K562 (cell line): ENCODE data around the gene SIGLEC7. TPM values are rescaled to one million over a fixed set of nuclear protein-coding genes. Genes with fewer than 3 reads are reported as not detected.

Experiments used
- ATAC-seq: fragments of 200-7000 bp; cut with Tn5 transposase; 3 replicates; pipeline ENCODE4 v1.9.1; 2020; ENCODE audit warnings: moderate library complexity
- BruUV-seq: library from RNA; stranded (reverse); fragments of 400-500 nt; replicated peaks from 2 replicates; lab custom pipeline; 2021; lab: Mats Ljungman, UMichigan
- CTCF ChIA-PET: fragments of 300-600 bp; formaldehyde crosslinking; extraction: SDS; loops from one replicate; lab custom pipeline; 2021; ENCODE audit warnings: low intra/inter-chr PET ratio; lab: Yijun Ruan, JAX
- POLR2A ChIA-PET: fragments of 300-600, 350-650 bp; sonication (Branson Sonifier 250); formaldehyde crosslinking; extraction: SDS; loops from one replicate; lab custom pipeline; 2021; ENCODE audit warnings: antibody characterized with exemption, inconsistent platforms; lab: Yijun Ruan, JAX
- DNase-seq, 4 experiments: peaks; one replicate each; pipeline versions ENCODE4 v3.0.0 to v3.0.0-alpha.2; 2011 to 2018; ENCODE audit warnings: low spot score in 3 of 4, mixed read lengths in 3 of 4; ENCODE audit errors: extremely low read depth in 1 of 4
- FAIRE-seq: peaks from 2 replicates; lab custom pipeline; 2011; peaks lifted over from hg19 to GRCh38; lab: Jason Lieb, UNC
- H2AFZ ChIP-seq: 2 replicates; pipeline ENCODE4 v1.6.0; 2011; ENCODE audit warnings: low read depth, low read length, control low read depth, inconsistent platforms
- H3K27ac ChIP-seq: fragments of 200-600 bp; 3 replicates; pipeline ENCODE4 v1.8.0; 2011; ENCODE audit warnings: low read depth, mild to moderate bottlenecking, control low read depth, inconsistent platforms, low read length, moderate library complexity, mixed read lengths; ENCODE audit errors: extremely low read depth
- H3K27me3 ChIP-seq, 2 experiments: fragments of 300-600 bp in 1 of 2; 2 replicates in 1 of 2; 3 replicates in 1 of 2; pipeline versions ENCODE4 v1.6.0 to v1.8.0; 2011; ENCODE audit warnings: inconsistent platforms in 2 of 2, low read length in 2 of 2, mild to moderate bottlenecking in 1 of 2, mixed read lengths in 1 of 2, moderate library complexity in 1 of 2; ENCODE audit not compliant: control insufficient read depth in 2 of 2, insufficient read depth in 2 of 2
- H3K36me3 ChIP-seq: fragments of 300-600 bp; 3 replicates; pipeline ENCODE4 v1.8.0; 2011; ENCODE audit warnings: mild to moderate bottlenecking, low read length, inconsistent platforms; ENCODE audit not compliant: control insufficient read depth, insufficient read depth
- H3K4me1 ChIP-seq, 2 experiments: fragments of 200-600 bp in 1 of 2; replicated peaks in 1 of 2; 2 replicates in 1 of 2; 3 replicates in 1 of 2; pipeline versions ENCODE4 v1.5.1 to v1.8.0; 2011; ENCODE audit warnings: inconsistent platforms in 2 of 2, low read length in 2 of 2, mild to moderate bottlenecking in 1 of 2, mixed read lengths in 1 of 2, moderate library complexity in 1 of 2; ENCODE audit not compliant: control insufficient read depth in 2 of 2, insufficient read depth in 2 of 2
- H3K4me2 ChIP-seq: 2 replicates; pipeline ENCODE4 v1.6.1; 2011; ENCODE audit warnings: low read length, control low read depth, inconsistent platforms, mixed read lengths; ENCODE audit not compliant: insufficient read depth
- H3K4me3 ChIP-seq: fragments of 200-600 bp; sonication (generic), shearing (Covaris generic); 2 replicates; pipeline ENCODE4 v1.5.1; 2016; ENCODE audit warnings: control low read depth, inconsistent platforms
- H3K79me2 ChIP-seq: fragments of 200-600 bp; 3 replicates; pipeline ENCODE4 v1.8.0; 2011; ENCODE audit warnings: low read length, inconsistent platforms; ENCODE audit not compliant: control insufficient read depth, insufficient read depth
- H3K9ac ChIP-seq, 2 experiments: 2 replicates each; pipeline versions ENCODE4 v1.6.0 to v1.6.1; 2011; ENCODE audit warnings: low read depth in 2 of 2, low read length in 2 of 2, control low read depth in 1 of 2, inconsistent platforms in 1 of 2, mild to moderate bottlenecking in 1 of 2, mixed read lengths in 1 of 2; ENCODE audit not compliant: insufficient read depth in 1 of 2
- H3K9me1 ChIP-seq: one replicate; pipeline ENCODE4 v1.6.0; 2011; ENCODE audit warnings: inconsistent platforms, mild to moderate bottlenecking, low read length, moderate library complexity; ENCODE audit not compliant: control insufficient read depth, insufficient read depth
- H3K9me3 ChIP-seq: replicated peaks from 2 replicates; pipeline ENCODE4 v1.5.1; 2011; ENCODE audit warnings: low read depth, low read length, inconsistent platforms; ENCODE audit not compliant: control insufficient read depth, insufficient read depth
- H4K20me1 ChIP-seq: replicated peaks from 2 replicates; pipeline ENCODE4 v1.6.1; 2011; ENCODE audit warnings: low read length, inconsistent platforms, mixed read lengths; ENCODE audit not compliant: control insufficient read depth, insufficient read depth
- CBFB ChIP-seq: sonication (generic); formaldehyde crosslinking; IDR thresholded peaks from 2 replicates; pipeline ENCODE4 v1.4.0; 2020; ENCODE audit warnings: mild to moderate bottlenecking, missing genetic modification reagents
- DMBX1 ChIP-seq: fragments of 250-450 bp; sonication (Bioruptor Pico); IDR thresholded peaks from 2 replicates; pipeline ENCODE4 v1.8.0; 2022; ENCODE audit warnings: inconsistent platforms, mild to moderate bottlenecking, moderate library complexity, borderline replicate concordance
- ETV1 ChIP-seq: fragments of 450-650 bp; conservative IDR thresholded peaks from 2 replicates; pipeline ENCODE4 v1.6.1; 2016; ENCODE audit warnings: missing genetic modification characterization, control low read depth, low read depth, missing compliant biosample characterization
- HEY1 ChIP-seq: fragments of 250-450 bp; sonication (Bioruptor Pico); IDR thresholded peaks from 2 replicates; pipeline ENCODE4 v1.5.0; 2020; ENCODE audit warnings: mild to moderate bottlenecking, moderate library complexity, borderline replicate concordance
- HNRNPL ChIP-seq: fragments of 200-400 bp; formaldehyde crosslinking; IDR thresholded peaks from 2 replicates; pipeline ENCODE4 v1.6.1; 2017; ENCODE audit warnings: low read depth, mild to moderate bottlenecking, low read length
- KLF16 ChIP-seq: IDR thresholded peaks from 2 replicates; pipeline ENCODE4 v1.6.1; 2016; ENCODE audit warnings: antibody characterized with exemption
- MEF2D ChIP-seq: conservative IDR thresholded peaks from 2 replicates; pipeline ENCODE4 v1.6.1; 2016; ENCODE audit warnings: low read depth, missing genetic modification characterization, missing compliant biosample characterization
- MLX ChIP-seq, 2 experiments: fragments of 450-650 bp in 1 of 2; sonication (generic) in 1 of 2; formaldehyde crosslinking; conservative IDR thresholded peaks; 2 replicates each; pipeline versions ENCODE4 v1.4.0 to v1.8.1; 2020 to 2022; ENCODE audit warnings: mild to moderate bottlenecking in 1 of 2, missing genetic modification reagents in 1 of 2
- NKRF ChIP-seq: fragments of 450-650 bp; IDR thresholded peaks from 2 replicates; pipeline ENCODE4 v1.6.1; 2016; ENCODE audit warnings: borderline replicate concordance
- SIN3A ChIP-seq, 2 experiments: fragments of 150-350 bp in 1 of 2; IDR thresholded peaks; 2 replicates each; pipeline ENCODE4 v1.6.1; 2011 to 2016; ENCODE audit warnings: borderline replicate concordance in 2 of 2, low read depth in 2 of 2, low read length in 2 of 2, mild to moderate bottlenecking in 2 of 2, moderate library complexity in 2 of 2; ENCODE audit not compliant: control insufficient read depth in 1 of 2
- TCF7 ChIP-seq: sonication (generic); IDR thresholded peaks from 2 replicates; pipeline ENCODE4 v1.6.1; 2016; ENCODE audit warnings: antibody characterized with exemption, borderline replicate concordance
- YY1 ChIP-seq, 3 experiments: IDR thresholded peaks; 2 replicates each; pipeline ENCODE4 v1.6.1; 2011; ENCODE audit warnings: low read length in 2 of 3, mild to moderate bottlenecking in 2 of 3, moderate library complexity in 2 of 3, borderline replicate concordance in 1 of 3, control low read depth in 1 of 3, low read depth in 1 of 3; ENCODE audit not compliant: insufficient read depth in 3 of 3, insufficient replicate concordance in 2 of 3, control insufficient read depth in 1 of 3, insufficient read length in 1 of 3; ENCODE audit errors: extremely low read depth in 1 of 3
- ZFP91 ChIP-seq: sonication (generic); formaldehyde crosslinking; IDR thresholded peaks from 2 replicates; pipeline ENCODE4 v1.8.0; 2022; ENCODE audit warnings: mild to moderate bottlenecking, missing genetic modification reagents
- ZNF217 ChIP-seq: sonication (generic); formaldehyde crosslinking; IDR thresholded peaks from 2 replicates; pipeline ENCODE4 v1.8.0; 2022; ENCODE audit warnings: mild to moderate bottlenecking, missing genetic modification reagents
- ZNF277 ChIP-seq: fragments of 250-450 bp; sonication (Bioruptor Pico); IDR thresholded peaks from 2 replicates; pipeline ENCODE4 v1.8.0; 2022; ENCODE audit warnings: inconsistent platforms, mild to moderate bottlenecking, moderate library complexity, borderline replicate concordance
- WGBS: fragments of 100-300 bp; shearing (Covaris generic); methylation state at CpG from one replicate; pipeline ENCODE4 v1.1.6; 2016; ENCODE audit warnings: low coverage, mixed read lengths; ENCODE audit not compliant: insufficient coverage; ENCODE audit errors: missing lambda C conversion rate; 5-methylcytosine and 5-hydroxymethylcytosine counted together
- in situ Hi-C: fragments of 300-500 bp; cut with MboI; formaldehyde crosslinking; loops from 4 replicates; pipeline ENCODE4 v1.15.0; 2018; ENCODE audit warnings: inconsistent platforms, mixed read lengths
- intact Hi-C: fragments of 100-400 bp; cut with micrococcal nuclease; formaldehyde crosslinking; loops from 2 replicates; pipeline ENCODE4 v1.14.2; 2022
- polyA plus RNA-seq, 8 experiments: library from polyadenylated mRNA; depleted of rRNA in 4 of 8; stranded (reverse) in 5 of 8; unstranded in 3 of 8; fragments of >200 nt; fragmentation: Nextera tagmentation in 2 of 8; fragmentation: Illumina TruSeq in 1 of 8; extraction: Ambion mirVana in 2 of 8; extraction: Trizol in 1 of 8; gene quantifications; 2 replicates each; pipeline versions ENCODE4 v1.2.1 to v1.2.3, GENCODE V29; 2011 to 2014; ENCODE audit warnings: inconsistent platforms in 1 of 8, missing spikeins in 1 of 8
- total RNA-seq, 7 experiments: library from RNA; depleted of rRNA in 6 of 7; stranded (reverse); fragments of >200 nt in 6 of 7; fragmentation: Illumina TruSeq in 2 of 7; extraction: Trizol in 2 of 7; gene quantifications; 2 replicates each; pipeline versions ENCODE4 v1.2.1 to v1.2.3, GENCODE V29; 2011 to 2021; ENCODE audit warnings: low replicate concordance in 1 of 7

Gene SIGLEC7
- total and polyA plus RNA-seq, 9 of the 15 experiments (the other 6 are each of a cell fraction or from before 2014, with no cell fraction given) = 0.10 to 0.12 TPM; not detected in 7

GRCh38 chr19:51161266-51161665 is 19.2 kb downstream of the SIGLEC7 start:
- H3K79me2 ChIP-seq = no peaks in the 10 kb centered on the region
- H3K27ac ChIP-seq = no peak overlapping the region
- H3K9me3 ChIP-seq = no peaks in the 10 kb centered on the region
- in situ Hi-C loops = loop anchor here (25.0 kb wide), 1 partner anchor 501 kb away; no protein-coding TSS in a partner anchor
- no peaks in the 10 kb centered on the region for H3K27me3 ChIP-seq
- H3K4me1 ChIP-seq = peaks cover 0 to 9% of the 10 kb centered on the region in 2 experiments; a peak in 2 of 5 replicates
- H3K4me2 ChIP-seq = no peak overlapping the region
- no peaks in the 10 kb centered on the region; the same call in 1 of the 2 replicates for H4K20me1 ChIP-seq
- no peak for FAIRE-seq
- intact Hi-C loops = no loop called here
- WGBS = 5% methylated on average over 1 of the region's 1 CpG
- CTCF ChIA-PET = no interaction called here
- no peaks in the 10 kb centered on the region for H3K36me3 ChIP-seq
- no TSS peak for BruUV-seq
- POLR2A ChIA-PET = interaction anchor here (0.6 kb wide), 1 partner anchor 149 kb away, joined by 3 read pairs; no protein-coding TSS in a partner anchor
- H3K9me1 ChIP-seq = no peaks in the 10 kb centered on the region
- H2AFZ ChIP-seq = no peak overlapping the region
- H3K4me3 ChIP-seq = no peak overlapping the region
- no peak overlapping the region for H3K9ac ChIP-seq
- ATAC-seq = no peak
- DNase-seq = no peak
- no peak for TF ChIP-seq ZNF217 (CRISPR knock-in tag)
- no peak for TF ChIP-seq MEF2D (tag)
- TF ChIP-seq HNRNPL = no peak
- no peak for TF ChIP-seq TCF7
- no peak for TF ChIP-seq YY1 (IDR thresholded peaks at IDR 0.05; ENCODE audit: borderline replicate concordance in 1 of 3, control insufficient read depth in 1 of 3, extremely low read depth in 1 of 3, insufficient read depth in 3 of 3, insufficient read length in 1 of 3, insufficient replicate concordance in 2 of 3, low read depth in 1 of 3, low read length in 2 of 3)
- TF ChIP-seq ZNF277 (CRISPR knock-in tag) = no peak
- TF ChIP-seq MLX (CRISPR knock-in tag; conservative IDR thresholded peaks at IDR 0.05) = no peak
- no peak for TF ChIP-seq CBFB
- TF ChIP-seq NKRF = no peak
- TF ChIP-seq DMBX1 (CRISPR knock-in tag) = no peak
- TF ChIP-seq HEY1 (CRISPR knock-in tag) = no peak
- no peak for TF ChIP-seq SIN3A (IDR thresholded peaks at IDR 0.05; ENCODE audit: borderline replicate concordance in 2 of 2, control insufficient read depth in 1 of 2, low read depth in 2 of 2, low read length in 2 of 2)
- no peak for TF ChIP-seq KLF16
- no peak for TF ChIP-seq ETV1
- TF ChIP-seq ZFP91 (CRISPR knock-in tag) = no peak
